ENCODE data around the gene ZNRF3.

ZNRF3 gene

DNA sequence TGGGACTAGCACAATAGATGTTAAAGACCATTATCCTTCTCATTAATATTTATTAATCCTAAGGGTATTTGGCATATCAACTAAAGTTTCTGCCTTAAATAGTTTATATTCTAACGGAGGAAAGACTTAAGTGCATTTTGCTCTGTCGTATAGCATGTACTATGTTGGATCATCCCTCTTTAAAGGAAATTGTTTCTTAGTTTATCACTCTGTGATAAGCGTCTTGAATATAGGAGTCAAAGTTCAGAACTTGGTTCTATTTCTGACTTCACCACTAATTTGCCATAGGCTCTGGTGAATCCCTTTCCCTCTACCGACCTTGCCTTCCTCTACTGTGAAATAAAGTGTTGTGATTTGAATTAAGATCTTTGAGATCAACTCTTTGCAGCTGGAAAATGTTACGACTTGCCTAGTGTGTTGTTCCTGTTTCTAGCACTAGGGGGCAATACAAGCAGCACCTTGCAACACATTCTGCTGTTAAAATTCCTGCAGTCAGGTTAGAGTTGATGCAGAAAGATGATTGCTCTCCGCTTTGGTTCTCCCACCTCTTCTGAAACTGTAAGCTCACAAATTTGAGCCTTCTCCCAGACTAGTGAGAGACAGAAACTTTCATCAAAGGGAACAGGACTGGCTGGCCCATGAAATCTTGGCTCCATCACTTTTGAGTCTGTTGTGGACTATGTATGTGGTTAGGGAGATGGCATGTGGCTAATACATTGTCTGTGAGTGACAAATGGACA, 27.8 kb upstream of the ZNRF3 start:
- Histone ChIP-seq H3K9me3 (ENCODE audit: insufficient read depth, low read depth, low read length) (no peaks in the 10 kb centered on the region), H3K79me2 (ENCODE audit: control insufficient read depth, insufficient read depth, low read length, poor library complexity) (no peaks in the 10 kb centered on the region), H3K18ac (ENCODE audit: low read length) (no peak overlapping the region), H3K14ac (ENCODE audit: low read length) (no peak overlapping the region), H3K36me3 (ENCODE audit: control insufficient read depth in 1 of 2, insufficient read depth in 2 of 2, low read length in 2 of 2) (no peaks in the 10 kb centered on the region), H4K12ac (ENCODE audit: low read depth, low read length) (no peak overlapping the region), H2AFZ (ENCODE audit: insufficient read depth, low read length, poor library complexity) (no peak overlapping the region), H4K91ac (ENCODE audit: low read depth, low read length) (no peak overlapping the region), H2BK120ac (ENCODE audit: insufficient read depth, low read length, poor library complexity) (no peak overlapping the region), H2AK5ac (ENCODE audit: low read length) (no peak overlapping the region), H3K4me1 (ENCODE audit: control insufficient read depth in 1 of 2, insufficient read depth in 2 of 2, low read length in 2 of 2) (no peaks in the 10 kb centered on the region), H3K4ac (ENCODE audit: low read depth, low read length) (no peak overlapping the region), H3K4me3 (ENCODE audit: low read depth, low read length) (no peak overlapping the region), H3K79me1 (ENCODE audit: low read length) (no peaks in the 10 kb centered on the region), H3K27me3 (ENCODE audit: insufficient read depth, low read length) (no peaks in the 10 kb centered on the region), H3K4me2 (ENCODE audit: low read length) (no peak overlapping the region), H2BK12ac (ENCODE audit: low read length) (no peak overlapping the region), H2BK5ac (ENCODE audit: low read depth, low read length, poor library complexity) (no peak overlapping the region), H3K27ac (ENCODE audit: low read depth, low read length) (no peak overlapping the region), H3K9ac (ENCODE audit: low read length) (no peak overlapping the region), H3K23ac (ENCODE audit: low read length) (no peak overlapping the region), H4K8ac (ENCODE audit: low read depth, low read length) (no peak overlapping the region)
- peak; percentile 23 to 83 for DNase-seq
- no CpG with 5 or more reads among the region's 6 CpGs for WGBS (ENCODE audit: extremely low coverage, insufficient coverage, insufficient read length)

DNA sequence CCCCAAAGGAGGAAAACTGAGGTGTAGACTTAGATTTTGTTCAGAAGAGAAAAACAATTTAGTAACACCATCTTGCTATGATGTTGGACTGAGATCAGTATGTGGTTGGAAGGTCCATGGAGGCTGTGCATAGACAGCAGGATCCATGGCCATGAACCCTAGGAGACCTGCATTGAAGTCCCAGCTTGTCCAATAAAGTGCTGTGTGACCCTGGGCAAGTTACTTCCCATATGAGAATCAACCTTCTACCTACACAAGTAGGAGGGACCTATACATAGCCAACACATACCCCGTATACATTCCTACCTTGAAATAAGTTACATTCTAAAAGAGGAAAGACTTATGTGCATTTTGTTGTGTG, 27.3 kb upstream of the ZNRF3 start:
- Histone ChIP-seq H3K4me3 (ENCODE audit: low read depth, low read length) (no peak overlapping the region), H4K91ac (ENCODE audit: low read depth, low read length) (no peak overlapping the region), H2BK5ac (ENCODE audit: low read depth, low read length, poor library complexity) (no peak overlapping the region), H4K12ac (ENCODE audit: low read depth, low read length) (no peak overlapping the region), H3K4me2 (ENCODE audit: low read length) (no peak overlapping the region), H3K79me1 (ENCODE audit: low read length) (no peaks in the 10 kb centered on the region), H3K27ac (ENCODE audit: low read depth, low read length) (no peak overlapping the region), H3K27me3 (ENCODE audit: insufficient read depth, low read length) (no peaks in the 10 kb centered on the region), H3K4ac (ENCODE audit: low read depth, low read length) (no peak overlapping the region), H3K9me3 (ENCODE audit: insufficient read depth, low read depth, low read length) (no peaks in the 10 kb centered on the region), H2BK12ac (ENCODE audit: low read length) (no peak overlapping the region), H3K14ac (ENCODE audit: low read length) (no peak overlapping the region), H3K36me3 (ENCODE audit: control insufficient read depth in 1 of 2, insufficient read depth in 2 of 2, low read length in 2 of 2) (no peaks in the 10 kb centered on the region), H2AK5ac (ENCODE audit: low read length) (no peak overlapping the region), H3K9ac (ENCODE audit: low read length) (no peak overlapping the region), H3K18ac (ENCODE audit: low read length) (no peak overlapping the region), H3K4me1 (ENCODE audit: control insufficient read depth in 1 of 2, insufficient read depth in 2 of 2, low read length in 2 of 2) (no peaks in the 10 kb centered on the region), H4K8ac (ENCODE audit: low read depth, low read length) (no peak overlapping the region), H2AFZ (ENCODE audit: insufficient read depth, low read length, poor library complexity) (no peak overlapping the region), H2BK120ac (ENCODE audit: insufficient read depth, low read length, poor library complexity) (no peak overlapping the region), H3K79me2 (ENCODE audit: control insufficient read depth, insufficient read depth, low read length, poor library complexity) (no peaks in the 10 kb centered on the region), H3K23ac (ENCODE audit: low read length) (no peak overlapping the region)
- no peak for DNase-seq
- WGBS (ENCODE audit: extremely low coverage, insufficient coverage, insufficient read length) = no CpG with 5 or more reads among the region's 1 CpG

DNA sequence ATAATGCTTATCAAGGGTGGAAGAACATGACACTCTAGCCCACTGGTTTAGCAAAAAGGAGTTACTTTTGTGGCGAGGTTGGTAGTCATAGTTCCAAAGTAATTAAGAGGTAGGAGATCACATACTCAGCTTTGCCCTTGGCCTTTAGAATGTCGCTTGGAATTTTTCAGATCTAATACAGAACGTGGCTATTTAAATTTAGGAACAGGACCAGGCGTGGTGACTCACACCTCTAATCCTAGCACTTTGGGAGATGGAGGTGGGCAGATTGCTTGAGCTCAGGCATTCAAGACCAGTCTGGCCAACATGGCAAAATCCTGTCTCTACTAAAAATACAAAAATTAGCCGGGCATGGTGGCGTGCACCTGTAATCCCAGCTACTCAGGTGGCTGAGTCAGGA, 26.1 kb upstream of the ZNRF3 start:
- Histone ChIP-seq H3K23ac (ENCODE audit: low read length) (no peak overlapping the region), H4K8ac (ENCODE audit: low read depth, low read length) (no peak overlapping the region), H3K4ac (ENCODE audit: low read depth, low read length) (no peak overlapping the region), H3K4me3 (ENCODE audit: low read depth, low read length) (no peak overlapping the region), H4K12ac (ENCODE audit: low read depth, low read length) (no peak overlapping the region), H3K4me1 (ENCODE audit: control insufficient read depth in 1 of 2, insufficient read depth in 2 of 2, low read length in 2 of 2) (no peaks in the 10 kb centered on the region), H2AK5ac (ENCODE audit: low read length) (no peak overlapping the region), H2BK5ac (ENCODE audit: low read depth, low read length, poor library complexity) (no peak overlapping the region), H2BK120ac (ENCODE audit: insufficient read depth, low read length, poor library complexity) (no peak overlapping the region), H3K79me1 (ENCODE audit: low read length) (no peaks in the 10 kb centered on the region), H3K14ac (ENCODE audit: low read length) (no peak overlapping the region), H3K4me2 (ENCODE audit: low read length) (no peak overlapping the region), H2AFZ (ENCODE audit: insufficient read depth, low read length, poor library complexity) (no peak overlapping the region), H3K36me3 (ENCODE audit: control insufficient read depth in 1 of 2, insufficient read depth in 2 of 2, low read length in 2 of 2) (no peaks in the 10 kb centered on the region), H3K9me3 (ENCODE audit: insufficient read depth, low read depth, low read length) (no peaks in the 10 kb centered on the region), H2BK12ac (ENCODE audit: low read length) (no peak overlapping the region), H3K79me2 (ENCODE audit: control insufficient read depth, insufficient read depth, low read length, poor library complexity) (no peaks in the 10 kb centered on the region), H3K27ac (ENCODE audit: low read depth, low read length) (no peak overlapping the region), H4K91ac (ENCODE audit: low read depth, low read length) (peak overlapping the region; percentile 11), H3K9ac (ENCODE audit: low read length) (no peak overlapping the region), H3K27me3 (ENCODE audit: insufficient read depth, low read length) (no peaks in the 10 kb centered on the region), H3K18ac (ENCODE audit: low read length) (no peak overlapping the region)
- no CpG with 5 or more reads among the region's 6 CpGs for WGBS (ENCODE audit: extremely low coverage, insufficient coverage, insufficient read length)
- DNase-seq = no peak

DNA sequence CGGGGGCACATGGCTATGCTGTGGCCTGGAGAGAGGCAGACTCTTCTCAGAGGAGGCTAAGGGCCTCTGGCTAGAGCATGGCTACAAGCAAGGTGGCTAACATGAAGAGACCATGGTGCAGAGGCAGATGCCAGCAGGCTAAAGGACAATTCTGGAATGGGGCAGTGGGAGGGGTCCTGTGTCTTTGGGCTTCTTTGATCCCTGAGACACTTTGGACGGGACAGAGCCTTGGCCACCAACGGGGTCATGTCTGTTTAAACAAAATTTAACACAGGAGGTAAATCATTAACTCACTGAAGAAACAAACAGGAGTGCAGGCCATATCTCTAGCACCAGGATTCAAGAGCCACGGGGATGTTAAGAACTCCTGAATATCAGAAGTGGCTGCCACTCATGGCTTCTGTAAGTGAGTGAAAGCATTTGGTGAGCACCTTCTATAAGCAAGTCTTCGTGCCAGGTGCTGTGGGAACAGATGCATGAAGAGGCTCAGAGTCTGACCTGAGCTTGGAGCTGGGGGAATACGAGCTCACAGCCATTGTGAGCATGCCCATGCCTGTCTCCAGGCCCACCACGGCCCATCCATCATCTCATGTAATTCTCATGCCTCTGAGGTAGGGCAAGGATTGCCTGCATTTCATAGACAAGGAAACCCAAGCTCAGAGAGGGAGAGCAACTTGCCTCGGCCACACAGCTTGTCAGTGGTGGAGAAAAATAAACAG, 18.3 kb upstream of the ZNRF3 start:
- no peak overlapping the region for H2BK5ac ChIP-seq (ENCODE audit: low read depth, low read length, poor library complexity)
- no peak overlapping the region for H3K14ac ChIP-seq (ENCODE audit: low read length)
- H2BK12ac ChIP-seq (ENCODE audit: low read length) = no peak overlapping the region
- H3K4me3 ChIP-seq (ENCODE audit: low read depth, low read length) = no peak overlapping the region
- no peaks in the 10 kb centered on the region for H3K79me2 ChIP-seq (ENCODE audit: control insufficient read depth, insufficient read depth, low read length, poor library complexity)
- DNase-seq = no peak
- H3K23ac ChIP-seq (ENCODE audit: low read length) = no peak overlapping the region
- no peak overlapping the region for H3K9ac ChIP-seq (ENCODE audit: low read length)
- no peak overlapping the region for H4K8ac ChIP-seq (ENCODE audit: low read depth, low read length)
- H4K91ac ChIP-seq (ENCODE audit: low read depth, low read length) = no peak overlapping the region
- H2AK5ac ChIP-seq (ENCODE audit: low read length) = no peak overlapping the region
- WGBS (ENCODE audit: extremely low coverage, insufficient coverage, insufficient read length) = no CpG with 5 or more reads among the region's 8 CpGs
- no peak overlapping the region for H3K27ac ChIP-seq (ENCODE audit: low read depth, low read length)
- H3K9me3 ChIP-seq (ENCODE audit: insufficient read depth, low read depth, low read length) = peaks cover 3% of the 10 kb centered on the region
- no peak overlapping the region for H2BK120ac ChIP-seq (ENCODE audit: insufficient read depth, low read length, poor library complexity)
- no peaks in the 10 kb centered on the region for H3K36me3 ChIP-seq (ENCODE audit: control insufficient read depth in 1 of 2, insufficient read depth in 2 of 2, low read length in 2 of 2)
- no peak overlapping the region for H2AFZ ChIP-seq (ENCODE audit: insufficient read depth, low read length, poor library complexity)
- no peak overlapping the region for H4K12ac ChIP-seq (ENCODE audit: low read depth, low read length)
- H3K4me1 ChIP-seq (ENCODE audit: control insufficient read depth in 1 of 2, insufficient read depth in 2 of 2, low read length in 2 of 2) = no peaks in the 10 kb centered on the region
- H3K4ac ChIP-seq (ENCODE audit: low read depth, low read length) = no peak overlapping the region
- H3K79me1 ChIP-seq (ENCODE audit: low read length) = no peaks in the 10 kb centered on the region
- no peak overlapping the region for H3K18ac ChIP-seq (ENCODE audit: low read length)
- no peaks in the 10 kb centered on the region for H3K27me3 ChIP-seq (ENCODE audit: insufficient read depth, low read length)
- H3K4me2 ChIP-seq (ENCODE audit: low read length) = no peak overlapping the region
